GM21526 (cell line): ENCODE data around the gene TTC13.
"Not testable (repeated sequence)": the region's sequence is repeated elsewhere in the genome, so short reads cannot be mapped to it uniquely, and the experiment has no call there.

Source experiments
- ATAC-seq: cut with Tn5 transposase; IDR thresholded peaks from one replicate; pipeline ENCODE4 v1.9.1; 2021; ENCODE audit warnings: moderate library complexity; ENCODE audit not compliant: unreplicated experiment, low FRiP score

Gene TTC13

DNA sequence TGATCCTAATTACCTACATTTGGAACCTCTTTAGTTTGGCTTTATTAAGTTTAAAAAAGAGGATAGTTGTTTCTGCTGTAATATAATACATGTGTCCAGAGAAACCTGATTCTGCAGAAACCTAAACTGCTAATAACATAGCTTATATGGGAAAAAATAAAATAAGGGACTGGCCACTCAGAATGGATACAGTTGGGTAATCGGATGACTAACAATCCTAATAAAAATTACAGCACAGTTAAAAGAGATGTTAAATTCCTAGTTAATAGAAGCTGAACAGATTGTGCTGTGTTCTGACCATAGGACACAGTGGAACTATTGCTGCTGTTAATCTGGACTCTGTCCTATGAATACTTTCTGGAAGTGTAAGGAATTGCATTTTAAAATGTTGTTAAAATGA is 16.2 kb upstream of the TTC13 start:
- ATAC-seq = no peak

DNA sequence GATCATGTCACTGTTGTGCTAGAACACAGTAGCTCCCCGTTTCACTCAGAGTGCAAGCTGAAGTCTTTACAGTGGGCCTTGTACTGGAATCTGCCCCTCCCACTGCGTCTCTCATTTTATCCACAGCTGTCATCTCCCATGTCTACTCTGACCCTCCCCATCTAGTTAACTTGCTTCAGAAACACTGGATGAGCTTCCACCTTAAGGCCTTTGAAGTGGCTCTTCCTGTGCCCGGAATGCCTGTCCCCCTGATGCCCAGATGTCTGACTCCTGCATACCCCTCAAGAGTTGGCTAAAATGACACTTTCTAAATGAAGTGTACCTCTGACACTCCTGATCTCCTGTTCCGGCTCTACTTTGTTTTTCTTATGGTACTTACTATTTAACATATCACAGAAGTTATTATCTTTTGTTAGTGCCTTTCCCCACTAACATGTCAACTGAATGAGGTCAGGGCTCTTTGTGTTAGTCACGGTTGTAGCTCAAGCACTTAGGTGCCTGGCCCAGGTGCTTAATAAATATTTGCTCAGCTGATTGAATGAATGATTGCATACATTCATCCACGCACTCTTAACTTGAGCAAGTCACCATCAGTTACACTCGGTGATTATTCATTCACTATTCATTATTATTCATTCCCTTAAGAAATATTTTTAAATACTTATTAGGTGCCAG is 13.6 kb upstream of the TTC13 start:
- ATAC-seq = no peak

DNA sequence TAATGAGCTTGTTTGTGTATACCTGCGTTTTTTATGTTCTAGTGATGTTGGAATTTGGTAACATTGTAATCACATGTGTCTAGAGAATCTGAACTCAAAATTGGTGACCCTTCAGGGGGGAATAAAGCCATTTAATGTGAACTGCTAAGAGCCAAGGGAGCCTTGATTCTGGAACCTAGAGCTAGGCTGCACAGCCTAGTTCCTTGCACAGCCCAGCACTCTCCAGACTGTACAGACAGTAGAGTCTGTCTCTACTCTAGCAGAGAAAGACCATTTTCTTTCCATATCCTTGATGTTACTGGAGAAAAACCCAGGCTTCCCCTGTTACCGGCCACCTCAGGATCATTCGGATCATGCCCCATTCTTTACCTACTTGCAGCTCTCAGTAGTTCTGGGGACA is 8.8 kb upstream of the TTC13 start:
- no peak for ATAC-seq

DNA sequence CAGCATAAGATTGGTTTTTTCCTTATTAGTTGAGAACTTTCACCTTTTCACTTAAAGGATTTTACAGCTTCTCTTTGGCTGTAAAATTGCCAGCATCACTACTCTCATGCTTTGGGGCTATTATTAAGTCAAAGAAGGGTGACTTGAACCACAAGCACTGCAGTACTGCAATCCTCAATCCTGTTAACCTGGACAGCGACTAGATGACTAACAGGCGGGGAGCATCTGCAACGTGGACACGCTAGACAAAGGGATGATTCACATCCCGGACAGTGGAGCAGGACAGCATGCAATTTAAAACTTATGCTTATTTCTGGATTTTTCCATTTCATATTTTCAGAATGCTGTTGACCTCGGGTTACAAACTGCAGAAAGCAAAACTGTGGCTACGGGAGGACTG is 8.3 kb upstream of the TTC13 start:
- no peak for ATAC-seq

DNA sequence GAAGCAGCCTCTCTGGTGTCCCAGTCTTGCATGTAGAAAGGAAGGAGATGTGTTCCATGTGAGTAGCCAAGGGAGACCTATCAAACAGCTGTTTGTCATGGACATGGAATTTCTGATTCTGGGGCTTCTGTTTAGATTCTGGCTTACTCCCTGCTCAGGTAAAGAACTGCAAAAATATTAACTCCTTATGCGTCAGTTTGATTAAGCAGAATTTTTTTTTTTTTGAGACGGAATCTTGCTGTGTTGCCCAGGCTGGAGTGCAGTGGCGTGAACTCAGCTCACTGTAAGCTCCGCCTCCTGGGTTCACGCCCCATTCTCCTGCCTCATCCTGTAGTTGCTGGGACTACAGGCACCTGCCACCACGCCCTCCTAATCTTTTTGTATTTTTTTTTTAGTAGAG is 7.0 kb upstream of the TTC13 start:
- no peak for ATAC-seq

DNA sequence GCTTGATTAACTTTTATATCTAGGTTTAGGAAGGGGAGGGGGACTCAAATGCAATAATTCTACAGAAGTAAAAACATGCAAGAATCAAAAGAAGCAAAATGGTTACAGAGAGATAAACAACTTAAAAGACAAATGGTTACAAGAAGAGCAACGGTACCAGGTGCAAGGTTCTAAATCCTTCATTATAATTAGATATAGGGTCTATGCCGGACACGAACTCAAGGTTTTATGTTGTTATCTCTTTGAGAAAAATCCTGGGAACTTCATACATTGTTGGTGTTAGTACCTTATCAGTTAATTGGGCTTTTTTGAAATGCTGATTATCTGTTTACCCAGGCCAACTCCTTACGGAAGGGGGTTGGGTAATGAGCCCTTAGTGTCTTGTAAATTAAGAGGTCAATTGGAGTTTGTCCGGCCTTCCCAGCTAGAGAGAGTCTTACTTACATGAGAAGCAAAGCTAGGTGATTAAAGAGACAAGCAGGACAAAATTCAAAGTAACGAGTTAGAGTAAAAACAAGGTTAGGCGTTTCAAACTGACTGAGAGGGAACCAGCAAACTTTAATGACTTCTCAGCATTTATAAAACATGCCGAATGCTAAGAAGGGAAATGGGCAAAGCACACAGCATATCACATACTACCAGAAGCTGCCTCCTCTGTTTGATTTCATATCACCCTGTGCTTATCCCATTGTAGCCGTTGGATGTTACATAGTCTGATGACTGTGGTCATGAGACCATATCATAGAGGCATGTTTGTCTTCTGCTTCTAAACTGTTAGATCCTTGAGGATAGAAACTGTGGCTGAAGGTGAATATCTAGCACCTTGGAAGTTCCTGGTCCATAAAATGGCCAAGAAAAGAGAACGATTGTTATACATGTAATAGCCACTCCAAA is 6.2 kb upstream of the TTC13 start:
- ATAC-seq = not testable (repeated sequence)

DNA sequence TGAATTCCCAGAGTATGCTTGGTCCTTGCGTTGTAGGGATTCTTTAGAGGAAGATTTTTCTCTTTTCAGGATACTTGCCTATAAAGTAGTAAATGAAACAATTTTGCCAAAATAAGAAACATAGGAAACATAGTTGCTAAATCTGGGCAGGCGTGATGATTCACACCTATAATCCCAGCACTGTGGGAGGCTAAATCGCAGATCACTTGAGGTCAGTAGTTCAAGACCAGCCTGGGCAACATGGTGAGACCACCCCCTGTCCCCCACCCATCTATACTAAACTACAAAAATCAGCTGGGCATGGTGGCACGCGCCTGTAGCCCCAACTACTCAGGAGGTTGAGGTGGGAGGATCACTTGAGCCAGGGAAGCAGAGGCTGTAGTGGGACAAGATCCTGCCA is 5.2 kb upstream of the TTC13 start:
- ATAC-seq = no peak

DNA sequence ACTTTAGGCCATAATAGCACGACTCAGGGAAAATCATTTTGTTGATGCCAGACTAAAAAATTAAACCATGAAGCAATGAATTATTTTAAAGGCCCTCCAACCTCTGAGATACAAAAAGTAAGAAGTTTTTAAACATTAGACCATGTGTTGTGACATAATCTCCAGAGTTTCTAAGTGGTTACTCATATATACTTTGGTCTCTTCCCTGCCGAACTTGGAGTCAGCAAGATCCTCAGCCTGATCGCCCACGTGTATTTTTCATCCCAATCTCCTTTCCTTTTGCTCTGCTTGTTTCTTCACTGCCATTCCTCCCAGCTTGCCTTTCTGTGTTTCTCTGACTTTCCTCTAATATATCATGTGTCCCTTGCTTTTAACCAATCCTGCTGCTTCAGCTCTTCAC is 4.0 kb upstream of the TTC13 start:
- ATAC-seq = no peak

DNA sequence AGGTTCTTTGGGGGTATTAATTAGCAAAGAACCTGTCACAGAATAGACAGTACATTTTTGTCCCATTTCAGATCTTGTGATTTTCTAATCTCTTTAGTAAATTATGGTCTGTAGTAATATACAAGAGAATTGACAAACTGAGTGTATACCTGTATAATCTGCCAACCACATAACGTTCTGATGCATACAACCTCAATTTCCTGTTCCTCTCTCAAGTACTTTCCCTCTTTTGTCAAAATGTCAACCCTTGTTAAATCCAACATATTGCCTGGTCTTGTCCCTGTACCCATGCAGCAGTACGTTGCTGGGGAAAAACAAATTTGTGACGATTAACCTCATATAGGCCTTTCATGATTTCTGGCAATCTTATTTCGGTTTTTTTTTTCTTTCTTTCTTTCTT is 1.3 kb upstream of the TTC13 start:
- ATAC-seq = no peak

DNA sequence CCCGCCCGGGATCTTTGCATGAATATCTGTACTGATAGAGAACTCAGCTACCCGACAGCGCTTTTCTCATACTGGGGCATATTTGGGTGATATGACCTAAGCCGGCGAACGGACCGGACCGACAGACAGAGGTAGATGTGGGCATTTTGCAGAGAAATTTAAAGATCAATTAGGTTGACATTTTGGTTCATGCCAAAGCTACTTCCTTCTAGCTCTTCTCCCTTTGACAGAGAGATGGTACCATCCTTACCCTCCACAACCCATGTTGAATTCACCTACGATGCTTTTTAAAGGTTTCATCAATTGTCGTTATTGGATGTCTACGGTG is 692 bp upstream of the TTC13 start:
- no peak for ATAC-seq

DNA sequence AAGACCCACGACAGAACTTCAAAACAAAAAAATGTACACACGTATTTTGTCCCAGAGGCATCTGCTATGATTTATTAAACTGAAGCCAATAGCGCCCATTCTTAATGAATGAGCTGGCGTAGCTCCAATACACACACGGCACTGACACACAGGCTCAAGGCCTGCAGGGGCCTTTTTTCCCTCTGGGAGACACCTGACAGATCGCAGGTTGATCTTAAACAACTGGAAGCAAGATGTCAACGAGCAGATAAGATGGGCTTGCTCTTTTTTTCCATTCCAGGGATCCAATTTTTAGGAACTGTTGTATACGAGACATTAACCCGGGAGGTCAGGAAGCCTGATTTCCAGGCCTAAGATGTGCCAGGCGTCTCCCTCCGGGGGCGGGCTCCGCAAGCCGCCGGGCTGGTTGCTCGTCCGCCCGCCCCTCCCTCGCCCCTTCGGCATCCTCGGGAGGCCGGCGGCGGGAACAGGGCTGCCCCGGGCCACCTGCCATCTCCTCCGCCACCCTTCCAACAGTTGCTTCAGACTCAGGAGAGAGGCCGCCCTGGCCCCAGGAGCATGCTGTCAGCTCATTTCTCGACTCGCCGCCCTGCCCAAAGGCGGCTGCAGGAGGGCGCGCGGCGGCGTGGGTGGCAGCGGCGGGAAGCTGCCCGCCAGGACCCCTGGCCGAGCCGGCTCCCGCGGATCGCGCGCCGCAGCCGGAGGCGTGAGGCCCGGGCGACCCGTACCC is 735 bp downstream of the TTC13 start:
- peak; percentile 2 for ATAC-seq

DNA sequence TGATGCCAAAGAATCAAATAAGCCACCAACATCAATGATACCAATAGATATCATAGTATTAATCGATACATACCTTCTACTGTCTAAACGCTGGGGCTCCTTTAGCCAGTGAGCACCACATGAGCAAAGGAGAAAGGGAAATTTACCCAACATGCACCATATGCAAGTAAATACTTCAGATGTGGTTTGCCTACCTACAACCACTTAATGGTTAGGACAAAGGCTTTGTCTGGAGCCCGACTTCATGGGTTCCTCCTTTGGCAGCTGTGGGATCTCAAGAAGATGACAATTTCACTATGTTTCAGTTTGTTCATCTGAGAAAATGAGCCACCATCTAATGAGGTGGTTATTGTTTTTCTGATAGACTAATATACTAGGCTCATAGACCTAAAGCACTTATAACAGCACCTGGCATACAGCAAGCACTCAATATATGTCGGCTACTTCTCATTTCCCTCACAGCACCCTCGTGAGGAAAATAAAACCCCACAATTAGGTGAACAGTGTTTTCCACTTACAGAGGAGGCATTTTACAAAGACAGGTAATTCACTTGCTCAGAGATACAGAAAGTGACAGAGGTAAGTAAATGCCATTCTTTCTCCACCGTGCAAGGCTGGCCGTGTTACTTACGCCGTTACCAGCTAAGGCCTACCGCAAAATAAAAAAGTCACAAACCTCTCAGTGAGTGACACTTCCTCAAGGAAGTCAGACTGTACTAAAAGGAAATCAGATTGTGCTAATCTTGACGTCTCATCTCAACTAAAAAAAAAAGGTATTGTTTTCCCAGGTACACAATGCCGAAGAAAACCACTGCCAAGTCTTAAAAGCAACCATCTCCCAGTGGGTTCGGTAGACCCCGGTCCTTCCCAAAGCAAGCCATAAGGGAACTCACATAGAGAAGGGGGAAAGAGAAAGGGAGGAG is 1.6 kb downstream of the TTC13 start:
- no peak for ATAC-seq

DNA sequence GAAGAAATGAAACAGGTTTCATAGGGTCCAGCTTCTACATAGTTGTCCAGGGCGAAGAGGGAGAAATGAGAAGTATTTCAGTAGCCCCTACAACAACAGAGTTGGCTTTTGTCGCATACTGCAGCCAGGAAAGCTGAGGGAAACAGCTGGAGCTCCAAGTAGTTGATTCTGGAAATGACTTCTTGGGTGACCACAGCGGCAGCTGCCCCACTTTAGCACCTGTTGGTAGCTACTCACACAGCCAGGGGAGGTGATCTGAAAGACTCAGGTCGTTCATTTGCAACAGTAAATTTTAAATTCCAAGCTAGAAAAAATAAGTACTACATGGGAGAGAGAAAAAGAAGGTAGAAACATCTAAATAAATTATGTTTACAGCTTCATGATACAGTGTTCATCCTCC is 2.3 kb downstream of the TTC13 start:
- no peak for ATAC-seq

DNA sequence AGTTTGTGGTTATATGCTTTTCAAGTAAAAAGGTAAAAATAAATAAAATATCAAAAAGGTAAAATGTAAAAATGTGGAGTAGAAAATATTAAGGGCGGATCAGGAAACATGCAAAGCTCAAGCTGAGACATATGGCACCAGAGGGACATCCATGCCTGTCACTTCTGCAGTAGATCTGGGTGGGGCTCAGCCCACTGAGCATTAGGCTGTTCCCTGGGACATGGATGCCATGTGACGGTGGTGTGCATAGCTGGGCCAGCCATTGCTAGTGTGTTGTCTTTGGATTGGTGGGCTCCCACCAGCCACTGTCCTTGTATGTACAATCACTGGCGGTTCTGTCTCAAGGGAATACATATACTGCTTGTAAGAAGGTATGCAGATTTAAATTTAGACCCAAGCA is 3.0 kb downstream of the TTC13 start:
- no peak for ATAC-seq

DNA sequence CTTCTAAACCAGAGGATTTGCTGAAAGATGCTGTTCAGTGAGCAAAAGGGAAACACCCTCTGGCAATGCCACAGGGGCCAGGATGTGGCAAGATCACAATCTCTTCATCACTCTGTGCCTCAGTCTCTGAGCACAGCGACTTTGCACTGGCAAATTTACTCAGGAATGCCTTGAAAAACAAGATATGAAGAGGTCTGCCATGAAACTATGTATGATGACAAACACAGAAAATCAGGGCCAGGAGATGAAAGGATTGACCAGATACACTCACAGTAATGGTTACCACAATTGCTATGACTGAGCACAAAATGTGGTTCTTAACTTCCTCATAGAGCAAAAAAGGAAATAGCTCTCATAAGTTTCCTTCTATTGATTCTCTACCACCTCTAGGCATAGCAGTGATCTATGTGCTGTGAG is 5.8 kb downstream of the TTC13 start:
- ATAC-seq = peak; percentile 77

DNA sequence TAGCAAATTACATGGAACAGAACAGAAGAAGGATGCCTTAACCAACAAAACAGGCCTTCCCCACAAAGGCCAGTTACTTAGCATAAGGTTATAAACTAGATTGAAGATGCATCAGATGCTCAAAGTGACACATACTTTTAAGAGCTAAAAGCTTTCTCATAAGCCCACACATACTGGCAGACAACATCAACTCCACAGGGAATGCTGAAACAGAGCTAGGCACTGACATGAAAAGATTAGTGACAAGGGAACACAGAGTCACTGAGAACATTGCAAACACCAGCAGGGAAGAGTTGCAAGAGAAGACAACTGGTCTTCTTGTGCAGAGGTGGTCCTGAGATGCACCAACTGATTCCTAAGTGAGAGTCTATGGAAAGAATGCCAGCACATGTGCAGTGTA is 6.9 kb downstream of the TTC13 start:
- ATAC-seq = no peak

DNA sequence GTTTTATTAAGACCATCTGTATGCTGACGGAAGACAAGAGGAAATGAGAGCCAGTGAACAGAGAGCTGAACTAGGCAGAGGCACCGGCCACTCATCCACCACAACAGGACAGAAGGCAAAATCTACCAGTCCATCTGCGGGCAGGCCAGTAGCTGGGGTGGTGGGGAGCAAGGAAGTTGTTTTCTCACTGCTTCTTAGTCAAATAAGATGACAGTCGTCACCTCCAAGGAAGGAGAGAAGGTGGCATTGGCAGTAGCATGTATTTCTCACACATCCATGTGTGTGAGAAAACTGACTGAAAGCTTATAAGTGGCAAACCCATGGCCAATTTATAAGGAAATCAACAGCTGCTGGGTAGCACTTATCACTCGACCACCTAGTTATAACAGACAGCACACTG is 8.2 kb downstream of the TTC13 start:
- ATAC-seq = no peak

DNA sequence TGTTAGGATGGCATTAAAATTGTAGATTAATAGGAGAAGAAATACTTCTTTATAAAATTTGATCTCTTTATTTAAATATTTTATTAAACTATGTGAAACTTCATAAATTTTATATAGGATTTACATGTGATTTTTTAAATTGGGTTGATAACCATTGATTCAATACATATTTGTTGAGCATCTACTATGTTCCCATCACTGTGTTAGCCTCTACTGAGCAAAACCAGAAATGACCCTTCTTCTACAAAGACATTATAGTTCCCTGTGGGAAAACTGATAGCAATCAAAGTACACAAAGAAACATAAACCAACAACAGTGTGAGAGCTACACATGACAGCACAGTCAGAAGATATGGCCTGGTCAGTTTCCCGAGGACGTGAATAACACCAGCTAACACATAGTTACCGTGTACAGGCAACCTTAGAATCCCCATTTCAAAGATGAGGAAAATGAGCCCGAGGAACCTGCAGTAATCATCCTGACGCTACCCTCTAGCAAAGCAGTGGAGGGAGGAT is 12.2 kb downstream of the TTC13 start:
- ATAC-seq = no peak

DNA sequence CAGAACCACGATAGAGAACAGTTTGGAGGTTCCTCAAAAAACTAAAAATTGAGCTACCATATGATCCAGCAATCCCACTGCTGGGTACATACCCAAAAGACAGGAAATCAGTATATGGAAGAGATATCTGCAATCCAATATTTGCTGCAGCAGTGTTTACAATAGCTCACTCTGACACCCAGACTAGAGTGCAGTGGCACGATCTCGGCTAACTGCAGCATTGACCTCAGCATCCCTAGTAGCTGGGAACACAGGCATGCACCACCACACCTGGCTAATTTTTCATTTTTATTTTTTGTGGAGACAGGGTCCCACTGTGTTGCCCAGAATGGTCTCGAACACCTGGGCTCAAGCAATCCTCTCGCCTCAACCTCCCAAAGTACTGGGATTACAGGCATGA is 13.1 kb downstream of the TTC13 start:
- no peak for ATAC-seq

DNA sequence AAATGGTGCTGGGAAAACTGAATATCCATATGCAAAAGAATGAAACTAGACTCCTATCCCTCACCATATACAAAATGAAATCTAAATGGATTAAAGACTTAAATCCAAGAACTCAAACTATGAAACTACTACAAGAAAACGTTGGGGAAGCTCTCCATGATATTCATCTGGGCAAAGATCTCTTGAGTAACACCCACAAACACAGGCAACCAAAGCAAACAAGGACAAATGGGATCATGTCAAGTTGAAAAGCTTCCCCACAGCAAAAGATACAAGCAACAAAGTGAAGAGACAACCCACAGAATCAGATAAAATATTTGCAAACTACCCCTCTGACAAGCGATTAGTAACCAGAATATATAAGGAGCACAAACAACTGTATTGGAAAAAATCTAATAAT is 13.8 kb downstream of the TTC13 start:
- ATAC-seq = no peak
